Thoracic aorta (tissue), 2 donors: ENCODE measurements around the gene CTNNA2. TPM values are rescaled to one million over a fixed set of nuclear protein-coding genes. Genes with fewer than 3 reads are reported as not detected.

Experiments
- ATAC-seq: fragments of 150-250 bp; one replicate; pipeline ENCODE4 v1.8.0; 2017; ENCODE audit warnings: low read depth; ENCODE audit not compliant: insufficient number of reproducible peaks, low FRiP score
- DNase-seq: peaks from one replicate; pipeline ENCODE4 v3.0.0-alpha.2; 2020; ENCODE audit warnings: low spot score
- H3K27ac ChIP-seq, 2 donors: fragments of 200-600 bp; sonication (generic); 1 replicate in 1 of 2; 2 replicates in 1 of 2; pipeline ENCODE4 v1.5.1; 2016; ENCODE audit warnings: mild to moderate bottlenecking in 2 of 2, moderate library complexity in 2 of 2
- H3K27me3 ChIP-seq: fragments of 200-600 bp; sonication (generic); replicated peaks from 2 replicates; pipeline ENCODE4 v1.6.0; 2016; ENCODE audit warnings: mild to moderate bottlenecking; ENCODE audit not compliant: insufficient read depth
- H3K36me3 ChIP-seq: fragments of 200-600 bp; sonication (generic); one replicate; pipeline ENCODE4 v1.5.1; 2016
- H3K4me1 ChIP-seq, 2 donors: fragments of 200-600 bp; sonication (generic); 1 replicate in 1 of 2; 2 replicates in 1 of 2; pipeline versions ENCODE4 v1.5.1 to v1.6.0; 2016; ENCODE audit warnings: low read depth in 2 of 2, mild to moderate bottlenecking in 1 of 2; ENCODE audit not compliant: control insufficient read depth in 1 of 2
- H3K4me3 ChIP-seq: fragments of 200-600 bp; sonication (generic); 2 replicates; pipeline ENCODE4 v1.5.1; 2016; ENCODE audit warnings: mild to moderate bottlenecking
- H3K9me3 ChIP-seq: fragments of 200-600 bp; sonication (generic); 2 replicates; pipeline ENCODE4 v1.5.1; 2016
- CTCF ChIP-seq: fragments of 200-600 bp; sonication (generic); IDR thresholded peaks from one replicate; pipeline ENCODE4 v1.5.1; 2019; ENCODE audit warnings: antibody characterized with exemption
- total RNA-seq, 2 donors: library from RNA; depleted of rRNA; stranded (reverse); fragments of >200 nt; gene quantifications; one replicate each; pipeline versions ENCODE4 v1.1.0 to v1.2.3, GENCODE V29; 2016

The CTNNA2 gene
- total RNA-seq, 2 donors from 2014 or later: not detected

- DNase-seq: no peak
- Histone ChIP-seq H3K27me3 (no peaks in the 10 kb centered on the region), H3K36me3 (no peaks in the 10 kb centered on the region), H3K27ac (no peak overlapping the region), H3K9me3 (no peaks in the 10 kb centered on the region), H3K4me1 (no peaks in the 10 kb centered on the region), H3K4me3 (no peak overlapping the region)
- ATAC-seq: no peak
- TF ChIP-seq CTCF: no peak
Measured at GRCh38 chr2:79793006-79793405, 280.2 kb downstream of the CTNNA2 start.

GRCh38 chr2:79796641-79797040 lies 283.8 kb downstream of the CTNNA2 start:
- H3K9me3 ChIP-seq: no peaks in the 10 kb centered on the region
- H3K27ac ChIP-seq: no peak overlapping the region
- no peak for DNase-seq
- no peaks in the 10 kb centered on the region for H3K27me3 ChIP-seq
- H3K4me1 ChIP-seq: no peaks in the 10 kb centered on the region
- no peak for ATAC-seq
- H3K36me3 ChIP-seq: no peaks in the 10 kb centered on the region
- no peak overlapping the region for H3K4me3 ChIP-seq
- TF ChIP-seq CTCF: no peak

- Histone ChIP-seq H3K4me3 (no peak overlapping the region), H3K27ac (no peak overlapping the region), H3K9me3 (no peaks in the 10 kb centered on the region), H3K36me3 (no peaks in the 10 kb centered on the region), H3K4me1 (no peaks in the 10 kb centered on the region), H3K27me3 (no peaks in the 10 kb centered on the region)
- TF ChIP-seq CTCF: no peak
- DNase-seq: no peak
- ATAC-seq: no peak
Measured at GRCh38 chr2:79798776-79799175, 285.9 kb downstream of the CTNNA2 start.

- no peaks in the 10 kb centered on the region for H3K4me1 ChIP-seq
- no peak overlapping the region for H3K4me3 ChIP-seq
- DNase-seq: no peak
- ATAC-seq: no peak
- H3K27me3 ChIP-seq: no peaks in the 10 kb centered on the region
- no peak overlapping the region for H3K27ac ChIP-seq
- H3K9me3 ChIP-seq: no peaks in the 10 kb centered on the region
- no peak for TF ChIP-seq CTCF
- H3K36me3 ChIP-seq: no peaks in the 10 kb centered on the region
Measured at GRCh38 chr2:79799729-79800128, 286.9 kb downstream of the CTNNA2 start.

- Histone ChIP-seq H3K27ac (no peak overlapping the region), H3K9me3 (no peaks in the 10 kb centered on the region), H3K36me3 (no peaks in the 10 kb centered on the region), H3K4me3 (no peak overlapping the region), H3K4me1 (no peaks in the 10 kb centered on the region), H3K27me3 (no peaks in the 10 kb centered on the region)
- ATAC-seq: no peak
- no peak for TF ChIP-seq CTCF
- DNase-seq: no peak
Measured at GRCh38 chr2:79801082-79801481, 288.2 kb downstream of the CTNNA2 start.
